Cerebellar nuclear complex (tissue), 1 donor: ENCODE results near the gene SLC26A4.

Experiments used
- DNase-seq, 2 experiments: peaks; one replicate each; lab custom pipeline; 2025; lab: John Stamatoyannopoulos, UW

SLC26A4 gene

GRCh38 chr7:107697321-107698049, 36.9 kb downstream of the SLC26A4 start:
- no peak for DNase-seq

GRCh38 chr7:107700570-107700969, 39.9 kb downstream of the SLC26A4 start:
- DNase-seq = no peak

GRCh38 chr7:107701191-107701590, 40.6 kb downstream of the SLC26A4 start:
- no peak for DNase-seq

GRCh38 chr7:107703219-107703618, 42.6 kb downstream of the SLC26A4 start:
- no peak for DNase-seq

- no peak for DNase-seq
These were observed 43.2 kb downstream of the SLC26A4 start for GRCh38 chr7:107703872-107704271.

GRCh38 chr7:107708956-107709355, 48.3 kb downstream of the SLC26A4 start:
- no peak for DNase-seq

GRCh38 chr7:107711301-107711700, 50.7 kb downstream of the SLC26A4 start:
- DNase-seq = no peak

GRCh38 chr7:107712025-107712424, 51.4 kb downstream of the SLC26A4 start:
- no peak for DNase-seq

GRCh38 chr7:107712896-107713295, 52.3 kb downstream of the SLC26A4 start:
- no peak for DNase-seq

GRCh38 chr7:107715531-107715930, 54.9 kb downstream of the SLC26A4 start:
- DNase-seq = no peak

- DNase-seq = no peak
These were observed 58.0 kb downstream of the SLC26A4 start for GRCh38 chr7:107718456-107719193.

- no peak for DNase-seq
These were observed 60.7 kb downstream of the SLC26A4 start for GRCh38 chr7:107721286-107721685.

- DNase-seq = no peak
These were observed 62.6 kb downstream of the SLC26A4 start for GRCh38 chr7:107723255-107723654.

GRCh38 chr7:107725138-107725740, 64.6 kb downstream of the SLC26A4 start:
- DNase-seq = peak in 1 of 2 experiments; percentile 3

- DNase-seq = no peak
These were observed 65.9 kb downstream of the SLC26A4 start for GRCh38 chr7:107726356-107727130.

GRCh38 chr7:107728276-107728675, 67.6 kb downstream of the SLC26A4 start:
- no peak for DNase-seq

- DNase-seq = peak; percentile 42 to 62
These were observed 82.3 kb downstream of the SLC26A4 start for GRCh38 chr7:107742678-107743566.

- peak; percentile 74 to 86 for DNase-seq
These were observed 83.1 kb downstream of the SLC26A4 start, which contains the start of gene CBLL1 for GRCh38 chr7:107743567-107744344. Gene CBLL1 (plus strand): TSS chr7:107744142. CDS start chr7:107744164, 22 bp downstream.

GRCh38 chr7:107744345-107744750, 83.7 kb downstream of the SLC26A4 start:
- DNase-seq = no peak

GRCh38 chr7:107746006-107746405, 85.4 kb downstream of the SLC26A4 start:
- no peak for DNase-seq
